ENCODE results near the gene TCF12.
"Not testable (repeated sequence)": the region's sequence is repeated elsewhere in the genome, so short reads cannot be mapped to it uniquely, and the experiment has no call there.

The TCF12 gene

DNA sequence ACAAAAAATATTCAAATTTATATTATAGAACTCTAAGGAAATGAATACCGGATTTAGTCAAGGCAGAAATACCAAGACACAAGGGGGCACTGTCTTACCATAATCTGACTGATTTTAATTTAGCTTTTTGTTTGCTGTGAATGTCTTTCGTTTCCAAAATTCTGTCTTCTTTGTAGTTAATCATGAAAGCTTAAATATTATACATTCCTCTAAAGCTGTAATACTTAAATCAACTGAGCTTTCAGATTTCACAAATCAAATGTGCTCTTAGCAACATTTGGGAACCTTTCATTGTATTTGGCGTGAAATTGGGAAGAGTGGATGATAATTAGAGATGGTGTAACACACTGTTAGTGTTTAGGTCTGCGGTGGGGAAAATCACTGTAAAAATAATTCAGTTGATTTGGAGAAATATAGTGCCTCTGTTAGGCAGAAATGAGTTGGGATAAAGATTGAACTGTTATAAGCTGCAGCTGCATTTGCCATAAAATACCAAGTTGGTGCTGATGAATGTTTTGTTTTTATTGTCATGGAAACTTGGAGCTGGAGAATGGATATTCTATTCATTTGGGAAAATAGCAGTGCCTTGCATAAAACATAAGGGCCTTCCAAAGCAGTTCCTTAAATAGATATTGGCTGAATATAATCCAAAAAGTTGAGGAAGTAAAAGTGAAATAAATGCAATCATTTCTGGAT, 228.2 kb downstream of the TCF12 start:
- DNase-seq = peak; percentile 65

GRCh38 chr15:57147621-57148020, 229.2 kb downstream of the TCF12 start:
- DNase-seq = no peak

- no peak for DNase-seq
These were observed 229.8 kb downstream of the TCF12 start for GRCh38 chr15:57148262-57148661.

- DNase-seq = no peak
These were observed 230.8 kb downstream of the TCF12 start for GRCh38 chr15:57149196-57149595.

- no peak for DNase-seq
These were observed 231.8 kb downstream of the TCF12 start for GRCh38 chr15:57150066-57150865.

GRCh38 chr15:57150866-57151203, 232.4 kb downstream of the TCF12 start:
- DNase-seq = not testable (repeated sequence)

- no peak for DNase-seq
These were observed 233.7 kb downstream of the TCF12 start for GRCh38 chr15:57152133-57152532.

GRCh38 chr15:57152666-57153539, 234.5 kb downstream of the TCF12 start:
- peak; percentile 46 for DNase-seq

DNA sequence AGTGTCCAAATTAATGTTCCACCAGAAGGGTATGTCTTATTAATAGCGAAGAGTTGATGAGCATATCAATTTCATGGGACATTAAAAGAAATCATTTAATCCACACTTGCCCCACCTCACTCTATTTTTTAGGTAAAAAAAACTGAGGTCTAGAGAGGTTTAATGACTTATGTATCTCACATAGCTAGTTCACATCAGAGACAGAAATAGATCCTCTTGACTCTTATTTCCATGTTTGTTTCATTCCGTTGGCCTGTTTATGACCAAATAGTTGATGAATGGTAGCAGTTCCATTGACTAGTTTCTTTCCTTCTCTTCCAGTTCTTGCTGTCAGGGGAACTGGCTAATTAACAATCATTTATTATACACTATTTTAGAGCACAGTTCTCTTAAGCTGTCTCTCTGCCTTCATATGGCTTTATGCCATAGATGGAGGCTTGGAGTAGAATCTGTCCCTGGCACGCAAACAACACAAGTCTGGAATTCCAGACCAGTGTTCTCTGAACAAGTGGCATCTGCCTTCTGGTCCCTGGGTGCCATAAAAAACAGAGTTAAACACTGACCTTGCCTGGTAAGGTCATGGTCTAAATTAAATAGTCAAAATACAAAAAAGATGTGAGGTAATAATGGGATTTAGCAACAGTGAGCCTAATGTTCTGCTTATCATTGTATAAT, 237.9 kb downstream of the TCF12 start:
- DNase-seq = no peak

DNA sequence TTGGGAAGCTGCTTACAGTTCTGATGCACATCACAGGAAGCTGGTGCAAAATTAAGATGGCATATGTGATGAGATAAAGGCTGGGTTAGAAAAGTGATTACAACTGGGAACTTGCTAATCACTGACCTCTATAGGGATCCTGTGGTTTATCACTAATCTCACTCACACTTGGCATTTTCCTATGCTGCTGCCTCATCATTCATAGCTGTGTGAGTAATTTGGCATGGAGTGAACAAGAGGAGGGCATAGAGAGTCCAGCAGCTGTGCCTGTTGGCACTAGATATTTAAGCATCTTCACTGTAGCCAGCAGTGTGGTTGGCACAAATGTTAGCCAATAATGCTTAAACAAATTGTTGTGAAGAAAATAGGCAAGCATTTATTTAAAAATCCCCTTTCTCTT, 240.1 kb downstream of the TCF12 start:
- peak; percentile 40 for DNase-seq

GRCh38 chr15:57158997-57159668, 240.7 kb downstream of the TCF12 start:
- DNase-seq = peak; percentile 26

- no peak for DNase-seq
These were observed 241.3 kb downstream of the TCF12 start for GRCh38 chr15:57159767-57160166.

DNA sequence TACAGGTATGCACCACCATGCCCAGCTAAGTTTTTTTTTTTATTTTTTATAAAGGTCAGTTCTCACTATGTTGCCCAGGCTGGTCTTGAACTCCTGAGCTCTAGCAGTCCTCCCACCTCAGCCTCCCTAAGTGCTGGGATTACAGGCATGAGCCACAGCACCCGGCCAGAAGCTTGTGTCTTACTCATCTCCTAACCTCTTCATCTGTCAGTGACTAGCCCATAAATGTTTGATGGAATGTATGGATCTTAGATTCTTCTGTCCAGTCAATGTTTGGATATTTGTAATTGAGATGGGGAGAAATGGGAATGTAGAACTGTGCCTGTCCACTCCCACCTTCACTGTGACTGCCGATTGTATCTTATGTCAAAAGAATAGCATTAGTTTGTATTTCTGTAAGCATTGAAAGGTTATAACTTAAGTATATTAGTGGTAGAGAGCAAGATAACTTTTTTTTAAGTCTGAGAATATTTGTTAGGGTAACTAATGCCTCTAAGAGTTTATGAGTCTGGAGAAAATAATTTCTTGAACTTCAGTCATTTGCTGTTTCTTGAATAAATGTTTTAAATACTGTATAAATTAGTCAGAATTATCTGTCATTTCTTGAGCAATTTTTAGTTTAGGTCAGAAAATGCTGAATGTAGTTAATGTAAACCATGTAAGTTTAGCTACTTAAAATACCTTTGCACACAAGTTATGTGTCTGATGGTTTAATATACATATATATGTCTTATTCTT, 242.5 kb downstream of the TCF12 start:
- no peak for DNase-seq

- not testable (repeated sequence) for DNase-seq
These were observed 245.8 kb downstream of the TCF12 start for GRCh38 chr15:57164251-57164650.

DNA sequence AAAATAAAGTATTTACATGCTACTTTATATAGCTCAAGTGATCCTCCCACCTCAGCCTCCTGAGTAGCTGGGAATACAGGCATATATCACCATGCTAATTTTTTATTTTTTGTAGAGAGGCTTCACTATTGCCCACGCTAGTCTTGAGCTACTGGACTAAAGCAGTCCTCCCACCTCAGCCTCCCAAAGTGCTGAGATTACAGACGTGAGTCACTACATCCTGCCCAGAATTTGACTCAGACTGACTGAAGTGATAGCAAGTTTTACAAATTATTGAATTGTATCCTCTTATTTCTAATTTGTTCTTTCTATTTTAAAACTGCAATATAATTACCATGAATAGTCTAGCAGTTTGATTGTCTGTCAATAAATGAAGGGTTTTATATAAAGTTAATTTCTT, 247.5 kb downstream of the TCF12 start:
- DNase-seq = no peak

GRCh38 chr15:57167821-57168395, 249.5 kb downstream of the TCF12 start:
- DNase-seq = peak; percentile 2

GRCh38 chr15:57169643-57170042, 251.2 kb downstream of the TCF12 start:
- no peak for DNase-seq

DNA sequence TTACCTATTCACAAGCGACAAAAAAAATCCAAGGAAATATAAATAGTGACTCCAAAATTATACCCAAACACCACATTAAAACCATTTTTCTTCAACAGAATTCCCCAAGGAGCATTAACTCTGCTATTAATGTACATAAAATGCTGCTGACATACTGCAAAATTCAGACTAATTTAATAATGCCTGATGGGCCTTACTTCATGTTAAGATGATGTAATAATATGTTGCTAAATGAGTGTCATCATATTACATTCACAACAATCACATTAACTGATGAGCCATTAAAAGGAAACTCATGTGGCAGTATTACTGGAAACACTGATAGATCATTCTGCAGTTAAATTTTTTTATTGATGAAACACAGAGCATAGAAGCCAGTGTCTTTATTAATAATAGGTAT, 253.0 kb downstream of the TCF12 start:
- DNase-seq = no peak

DNA sequence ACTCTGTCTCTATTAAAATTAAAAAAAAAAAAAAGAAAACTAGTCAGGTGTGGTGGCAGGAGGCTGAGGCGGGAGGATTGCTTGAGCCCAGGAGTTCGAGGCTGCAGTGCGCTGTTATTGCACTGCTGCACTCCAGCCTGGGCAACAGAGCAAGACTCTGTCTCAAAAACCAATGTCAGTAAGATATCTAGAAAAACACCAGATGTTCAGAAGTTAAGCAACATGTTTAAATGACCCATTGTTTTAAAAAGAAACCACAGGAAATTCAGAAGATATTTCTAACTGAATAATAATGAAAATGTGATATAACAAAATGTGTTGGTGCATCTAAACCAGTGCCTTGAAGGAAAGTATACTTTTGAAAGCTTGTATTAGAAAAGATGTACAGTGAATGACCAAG, 254.5 kb downstream of the TCF12 start:
- no peak for DNase-seq

DNA sequence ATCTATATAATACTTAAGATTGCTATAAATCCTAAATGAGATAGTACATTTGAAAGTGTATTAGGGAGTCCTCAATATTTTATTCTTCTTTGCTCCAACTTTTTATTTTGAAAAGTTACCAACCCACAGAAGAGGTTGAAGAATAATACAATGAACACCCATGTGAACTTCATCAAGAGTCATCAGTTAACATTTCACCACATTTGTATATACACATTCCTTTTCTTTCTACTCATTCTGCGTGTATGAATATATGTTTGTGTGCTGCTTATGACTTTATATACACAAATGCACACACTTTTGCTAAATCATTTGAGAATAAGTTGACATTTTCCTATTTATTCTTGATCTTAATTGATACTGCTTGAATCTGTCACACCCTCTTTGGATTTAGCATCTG, 264.6 kb downstream of the TCF12 start:
- no peak for DNase-seq

DNA sequence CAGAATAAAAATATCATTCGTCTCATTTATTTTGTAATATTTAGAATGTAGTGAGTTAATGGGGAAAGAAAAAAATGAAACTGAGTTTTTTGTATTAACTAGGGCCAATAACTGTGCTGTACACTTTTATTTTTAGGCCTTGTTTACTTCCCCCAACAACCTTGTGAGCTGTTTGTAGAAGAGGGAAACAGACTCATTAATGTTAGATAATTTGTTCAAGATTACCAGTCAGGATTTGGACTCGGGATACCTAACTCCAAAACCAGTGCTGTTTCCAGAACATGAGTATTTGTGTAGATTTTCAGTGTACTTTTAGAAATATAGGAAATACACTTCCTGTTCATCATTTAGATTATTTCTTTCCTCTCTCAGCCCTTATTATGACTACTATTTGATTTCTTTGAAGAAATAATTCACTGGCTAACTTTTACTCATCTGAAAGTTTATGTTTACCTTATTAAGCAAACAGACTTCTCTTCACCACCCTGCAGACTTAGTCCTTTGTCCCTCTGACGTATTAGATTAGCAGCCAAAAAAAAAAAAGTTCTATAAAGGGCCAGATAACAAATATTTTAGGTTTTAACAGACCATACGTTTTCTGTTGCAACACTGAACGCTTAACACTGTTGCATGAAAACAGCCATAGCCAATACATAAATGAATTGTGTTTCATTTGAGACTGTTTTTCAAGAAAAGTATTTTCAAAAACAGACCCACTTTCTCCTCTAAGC, 265.3 kb downstream of the TCF12 start:
- DNase-seq = no peak
